ENCODE measurements around the gene TMEM175.
"Not testable (repeated sequence)": the region's sequence is repeated elsewhere in the genome, so short reads cannot be mapped to it uniquely, and the experiment has no call there.

TMEM175 gene

DNA sequence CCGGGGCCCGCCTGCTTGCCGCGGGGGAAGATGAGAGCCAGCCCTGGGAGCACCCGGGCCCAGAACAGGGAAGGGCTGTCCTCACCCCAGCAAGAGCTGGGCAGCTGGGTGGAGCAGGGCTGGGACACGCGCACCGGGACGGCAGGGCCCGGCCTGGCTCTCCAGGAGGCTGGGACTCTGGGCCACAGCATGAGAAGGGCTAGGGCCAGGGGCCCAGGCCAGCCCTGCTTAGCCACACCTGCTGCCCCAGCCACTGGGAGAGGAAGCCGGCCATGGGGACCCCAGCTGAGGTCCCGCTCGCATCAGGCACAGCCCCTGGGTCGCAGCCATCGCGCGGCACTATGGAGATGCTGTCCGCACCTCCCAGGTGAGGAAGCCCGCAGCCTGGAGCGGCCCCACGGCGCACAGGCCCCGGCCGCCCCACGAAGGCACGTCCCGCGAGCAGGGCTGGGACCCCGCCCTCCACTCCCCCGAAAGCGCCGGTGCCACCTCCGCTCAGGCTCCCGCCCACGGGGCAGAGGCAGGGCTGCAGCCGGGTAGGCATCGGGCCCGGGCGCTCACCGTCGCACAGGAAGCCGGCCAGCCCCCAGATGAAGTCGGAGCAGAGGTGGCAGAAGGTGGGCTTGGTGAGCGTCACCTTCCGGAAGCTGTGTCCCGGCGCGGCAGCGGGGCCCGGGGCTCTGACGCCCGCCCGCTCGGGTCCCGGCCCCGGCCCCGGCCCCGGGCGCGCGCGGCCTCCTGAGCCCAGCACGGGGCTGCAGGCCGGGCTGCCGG is 40.6 kb downstream of the TMEM175 start:
- DNase-seq = peak; percentile 77

- DNase-seq = peak; percentile 92
Measured at GRCh38 chr4:973431-974397, 41.5 kb downstream of the TMEM175 start, which contains the start of gene DGKQ. Gene DGKQ, minus strand, starts transcription at chr4:973569. Its CDS starts 87 bp downstream, at chr4:973482.

DNA sequence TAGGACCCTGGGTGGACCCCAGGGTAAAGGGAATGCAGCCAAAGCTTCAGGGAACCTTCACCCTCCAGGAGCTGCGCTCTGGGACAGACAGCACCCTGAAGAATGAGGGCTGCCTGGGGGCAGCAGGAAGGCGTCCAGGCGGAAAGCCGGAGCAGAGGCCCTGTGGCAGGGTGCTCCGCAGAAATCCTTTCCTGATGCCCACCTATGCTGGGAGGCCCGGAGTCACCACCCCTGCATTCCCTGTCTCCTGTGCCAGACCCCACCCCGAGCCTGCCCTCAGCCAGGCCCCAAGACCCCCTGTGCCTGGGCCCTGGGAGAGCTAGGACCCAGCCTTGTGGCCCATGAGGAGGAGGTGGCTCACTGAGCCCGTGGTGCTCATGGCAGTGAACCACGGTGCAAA is 42.4 kb downstream of the TMEM175 start:
- DNase-seq = no peak

DNA sequence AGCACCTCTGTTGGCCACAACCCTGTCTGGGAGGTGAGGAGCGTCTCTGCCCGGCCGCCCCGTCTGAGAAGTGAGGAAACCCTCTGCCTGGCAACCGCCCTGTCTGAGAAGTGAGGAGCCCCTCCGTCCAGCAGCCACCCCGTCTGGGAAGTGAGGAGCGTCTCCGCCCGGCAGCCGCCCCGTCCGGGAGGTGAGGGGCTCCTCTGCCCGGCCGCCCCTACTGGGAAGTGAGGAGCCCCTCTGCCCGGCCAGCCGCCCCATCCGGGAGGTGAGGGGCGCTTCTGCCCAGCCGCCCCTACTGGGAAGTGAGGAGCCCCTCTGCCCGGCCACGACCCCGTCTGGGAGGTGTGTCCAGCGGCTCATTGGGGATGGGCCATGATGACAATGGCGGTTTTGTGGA is 43.8 kb downstream of the TMEM175 start:
- DNase-seq = not testable (repeated sequence)

- no peak for DNase-seq
Measured at GRCh38 chr4:978957-979701, 46.9 kb downstream of the TMEM175 start.

GRCh38 chr4:982291-982690 is 50.0 kb downstream of the TMEM175 start:
- no peak for DNase-seq

GRCh38 chr4:982814-983213 is 50.6 kb downstream of the TMEM175 start:
- no peak for DNase-seq

DNA sequence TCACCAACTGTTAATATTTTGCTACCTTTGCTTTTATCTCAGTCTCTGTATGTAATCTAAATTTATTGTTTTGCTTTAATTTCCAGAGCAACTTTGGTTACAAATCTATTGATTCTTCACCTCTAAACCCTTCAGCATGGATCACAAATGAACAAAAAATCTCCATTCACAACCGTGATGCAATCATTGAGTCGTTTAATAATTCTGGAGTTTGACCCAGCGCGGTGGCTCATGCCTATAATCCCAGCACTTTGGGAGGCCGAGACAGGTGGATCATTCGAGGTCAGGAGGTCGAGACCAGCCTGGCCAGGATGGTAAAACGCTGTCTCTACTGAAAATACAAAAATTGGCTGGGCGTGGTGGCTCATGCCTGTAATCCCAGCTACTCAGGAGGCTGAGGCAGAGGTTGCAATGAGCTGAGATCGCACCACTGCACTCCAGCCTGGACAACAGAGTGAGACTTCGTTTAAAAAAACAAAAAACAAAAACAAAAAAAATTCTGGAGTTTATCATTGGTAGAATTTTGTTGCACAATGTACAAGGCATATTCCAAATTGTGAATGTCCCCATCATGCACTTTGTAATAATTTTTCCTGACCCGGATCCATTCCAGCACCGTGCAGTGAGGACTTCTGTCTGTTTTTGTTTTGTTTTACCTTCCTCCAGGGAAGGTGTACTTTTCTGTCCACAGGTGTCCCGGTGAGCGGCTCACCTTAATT is 52.2 kb downstream of the TMEM175 start:
- DNase-seq = no peak

DNA sequence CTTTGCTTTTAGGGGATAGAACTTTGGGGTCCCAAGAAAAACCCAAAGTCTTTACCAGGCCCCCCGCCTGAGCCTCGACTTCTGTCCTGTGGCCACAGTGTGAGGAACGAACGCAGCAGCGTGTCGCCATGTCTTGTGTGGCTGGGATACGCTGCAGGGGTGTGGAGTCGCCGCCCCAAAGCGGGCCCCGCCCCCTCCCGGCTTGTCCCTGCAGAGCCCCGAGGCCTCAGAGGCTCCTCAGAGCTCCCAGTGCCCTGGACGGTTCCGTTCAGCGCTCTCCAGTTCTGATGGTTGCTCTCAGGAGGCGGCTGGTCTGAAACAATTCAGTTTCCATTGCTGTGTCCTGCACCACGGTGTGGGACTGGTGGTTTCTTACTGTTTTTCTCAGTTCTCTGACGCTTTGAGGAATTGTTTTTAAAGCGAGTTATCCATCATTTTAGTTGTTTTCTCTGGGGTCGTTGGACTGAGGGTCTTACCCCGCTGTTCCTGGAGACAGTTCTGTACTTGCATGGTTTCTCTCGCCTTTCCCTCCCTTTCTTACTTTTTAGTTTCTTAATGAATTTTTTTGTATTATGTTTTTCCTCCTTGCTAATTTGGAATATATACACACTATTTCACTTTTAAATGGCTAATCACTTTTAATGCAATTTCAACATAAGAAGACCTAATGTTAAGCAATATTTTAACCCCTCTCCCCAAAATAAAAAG is 53.0 kb downstream of the TMEM175 start:
- DNase-seq = peak; percentile 85

GRCh38 chr4:986428-986878 is 54.2 kb downstream of the TMEM175 start:
- no peak for DNase-seq

GRCh38 chr4:986879-987623 is 54.8 kb downstream of the TMEM175 start, which contains the start of gene IDUA:
Gene IDUA, plus strand, starts transcription at chr4:987044. Its CDS starts 41 bp downstream, at chr4:987085.
- DNase-seq = peak; percentile 87

DNA sequence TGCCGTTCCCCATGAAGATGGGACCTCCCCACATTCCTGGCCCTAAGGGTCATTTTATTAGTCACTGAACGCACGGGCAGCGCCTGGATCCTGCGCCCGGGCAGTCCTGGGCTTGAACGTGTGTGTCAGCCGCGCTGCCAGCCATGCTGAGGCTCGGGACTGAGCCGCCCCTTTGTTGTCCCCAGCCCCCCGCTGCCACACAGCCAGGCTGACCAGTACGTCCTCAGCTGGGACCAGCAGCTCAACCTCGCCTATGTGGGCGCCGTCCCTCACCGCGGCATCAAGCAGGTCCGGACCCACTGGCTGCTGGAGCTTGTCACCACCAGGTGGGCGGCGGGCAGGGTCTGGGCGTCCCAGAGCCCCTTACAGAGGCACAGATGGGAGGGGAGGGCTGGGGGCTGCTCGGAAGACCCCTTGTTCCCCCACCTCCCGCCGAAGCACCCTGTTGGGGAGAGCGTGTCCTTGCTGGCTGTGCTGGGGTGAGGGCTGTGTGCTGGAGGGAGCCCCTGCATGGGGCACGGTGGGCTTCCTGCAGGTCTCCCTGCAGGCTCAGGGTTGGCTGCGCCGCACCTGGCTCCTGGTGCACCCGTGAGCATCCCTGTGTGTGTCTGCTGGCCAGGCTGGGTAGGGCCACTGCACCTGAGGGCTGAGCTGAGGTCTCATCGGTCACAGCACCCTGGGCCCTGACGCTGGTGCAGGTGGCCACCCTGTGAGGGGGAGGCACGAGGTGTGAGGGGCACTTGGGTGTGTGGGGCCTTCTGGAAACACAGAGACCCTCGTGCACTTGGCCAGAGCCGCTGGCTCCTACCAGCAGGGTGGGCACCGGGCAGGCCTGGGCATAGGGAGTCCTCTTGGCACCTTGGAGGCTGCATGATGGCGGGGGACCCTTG is 55.6 kb downstream of the TMEM175 start:
- DNase-seq = no peak

GRCh38 chr4:988726-989721 is 56.8 kb downstream of the TMEM175 start:
- DNase-seq = no peak

DNA sequence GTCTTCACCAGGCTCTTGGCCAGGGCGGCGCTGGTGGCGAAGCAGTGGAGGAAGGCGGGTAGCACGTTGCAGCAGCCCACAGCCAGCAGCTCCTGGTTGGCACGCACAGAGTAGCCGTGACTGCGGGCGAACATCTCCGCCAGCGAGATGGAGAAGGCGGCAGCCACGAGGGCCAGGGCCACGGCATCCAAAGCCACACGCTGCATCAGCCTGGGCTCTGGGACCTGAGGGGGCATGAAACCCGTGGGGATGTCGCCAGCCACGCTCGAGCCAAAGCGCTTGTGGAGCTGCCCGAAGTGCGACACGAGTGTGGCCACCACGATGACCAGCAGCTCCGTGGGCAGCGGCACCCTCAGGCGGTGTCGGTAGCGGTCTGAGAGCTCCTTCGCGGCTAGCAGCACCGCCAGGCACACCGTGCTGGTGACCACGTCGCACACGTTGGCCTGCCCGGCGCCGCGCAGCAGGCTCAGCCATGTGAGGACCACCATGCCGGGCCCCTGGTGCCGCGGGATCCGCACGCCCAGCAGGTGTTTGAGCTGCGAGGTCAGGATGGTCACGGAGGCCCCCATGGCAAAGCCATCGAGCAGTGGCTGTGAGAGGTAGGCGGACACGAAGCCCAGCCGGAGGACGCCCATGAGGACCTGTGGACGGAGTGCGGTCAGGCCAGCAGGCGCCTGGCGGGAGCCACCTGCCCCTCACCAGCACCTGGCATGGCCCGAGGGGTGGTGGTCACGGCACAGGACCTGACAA is 57.6 kb downstream of the TMEM175 start:
- DNase-seq = no peak

- DNase-seq = no peak
Measured at GRCh38 chr4:990746-991367, 58.6 kb downstream of the TMEM175 start.

GRCh38 chr4:991451-992296 is 59.4 kb downstream of the TMEM175 start:
- DNase-seq = peak; percentile 67

All from DMS53 (cell line).